GM18499 (cell line): ENCODE results near the gene MTHFD2.
"Not testable (repeated sequence)": the region's sequence is repeated elsewhere in the genome, so short reads cannot be mapped to it uniquely, and the experiment has no call there.

Source experiments
- ATAC-seq: cut with Tn5 transposase; IDR thresholded peaks from one replicate; pipeline ENCODE4 v1.9.1; 2021; ENCODE audit warnings: moderate number of reproducible peaks; ENCODE audit not compliant: insufficient read depth, unreplicated experiment

Gene MTHFD2

GRCh38 chr2:74194799-74195198, 3.6 kb upstream of the MTHFD2 start:
- no peak for ATAC-seq

- ATAC-seq, result no peak
These were observed 1.4 kb upstream of the MTHFD2 start for GRCh38 chr2:74197049-74197448.

- ATAC-seq, result no peak
These were observed 373 bp upstream of the MTHFD2 start for GRCh38 chr2:74198023-74198460.

GRCh38 chr2:74199275-74199701, 873 bp downstream of the MTHFD2 start:
- ATAC-seq, result no peak

- ATAC-seq, result no peak
These were observed 1.5 kb downstream of the MTHFD2 start for GRCh38 chr2:74199871-74200305.

- no peak for ATAC-seq
These were observed 2.8 kb downstream of the MTHFD2 start for GRCh38 chr2:74201196-74201595.

DNA sequence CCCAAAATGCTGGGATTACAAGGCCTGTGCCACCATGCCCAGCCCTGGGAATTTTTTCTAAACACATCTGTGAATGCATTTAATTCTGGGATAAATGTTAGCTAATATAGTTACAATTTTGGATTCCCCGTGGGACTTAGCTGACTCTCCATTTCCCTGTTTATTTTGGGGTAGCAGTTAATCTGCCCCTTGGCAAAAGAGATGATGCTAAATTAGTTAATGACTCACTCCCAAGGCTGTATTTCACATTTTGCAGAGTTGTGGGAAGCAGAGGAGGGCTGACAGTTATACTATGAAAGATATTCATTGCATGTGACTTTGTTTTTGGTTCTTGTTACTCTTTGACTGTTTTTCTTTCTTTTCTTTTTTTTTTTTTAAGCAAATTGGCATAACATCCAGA, 3.2 kb downstream of the MTHFD2 start:
- no peak for ATAC-seq

- no peak for ATAC-seq
These were observed 6.0 kb downstream of the MTHFD2 start for GRCh38 chr2:74204436-74204835.

DNA sequence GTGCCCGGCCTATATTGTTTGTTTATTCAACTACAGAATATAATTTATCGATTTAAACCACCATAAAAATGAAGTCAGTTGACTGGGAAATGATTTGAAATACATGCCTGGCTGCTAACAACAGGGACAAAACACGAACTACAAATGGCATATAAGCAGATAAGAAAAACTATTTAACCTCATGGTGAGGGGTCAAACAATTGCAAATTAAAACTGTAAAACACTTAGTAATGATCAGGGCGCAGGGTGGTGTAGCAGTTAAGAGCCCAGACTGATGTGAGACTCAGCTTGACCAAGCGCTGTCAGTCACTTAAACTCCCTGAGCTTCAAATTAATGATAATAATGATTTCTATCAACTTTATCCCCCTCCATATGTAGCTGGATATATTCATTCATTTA, 6.7 kb downstream of the MTHFD2 start:
- ATAC-seq, result no peak

DNA sequence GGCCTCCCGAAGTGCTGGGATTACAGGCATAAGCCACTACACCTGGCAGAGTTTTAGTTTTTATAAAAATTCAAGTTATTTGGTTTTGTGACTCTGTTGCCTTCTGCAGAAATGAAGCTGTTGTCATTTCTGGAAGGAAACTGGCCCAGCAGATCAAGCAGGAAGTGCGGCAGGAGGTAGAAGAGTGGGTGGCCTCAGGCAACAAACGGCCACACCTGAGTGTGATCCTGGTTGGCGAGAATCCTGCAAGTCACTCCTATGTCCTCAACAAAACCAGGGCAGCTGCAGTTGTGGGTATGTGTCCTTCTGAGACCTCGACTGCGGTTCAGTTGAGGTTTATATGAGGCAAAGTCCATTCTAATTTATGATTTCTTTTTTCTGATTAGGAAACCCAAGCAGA, 7.2 kb downstream of the MTHFD2 start:
- ATAC-seq, result no peak

GRCh38 chr2:74206180-74206688, 7.8 kb downstream of the MTHFD2 start:
- no peak for ATAC-seq

DNA sequence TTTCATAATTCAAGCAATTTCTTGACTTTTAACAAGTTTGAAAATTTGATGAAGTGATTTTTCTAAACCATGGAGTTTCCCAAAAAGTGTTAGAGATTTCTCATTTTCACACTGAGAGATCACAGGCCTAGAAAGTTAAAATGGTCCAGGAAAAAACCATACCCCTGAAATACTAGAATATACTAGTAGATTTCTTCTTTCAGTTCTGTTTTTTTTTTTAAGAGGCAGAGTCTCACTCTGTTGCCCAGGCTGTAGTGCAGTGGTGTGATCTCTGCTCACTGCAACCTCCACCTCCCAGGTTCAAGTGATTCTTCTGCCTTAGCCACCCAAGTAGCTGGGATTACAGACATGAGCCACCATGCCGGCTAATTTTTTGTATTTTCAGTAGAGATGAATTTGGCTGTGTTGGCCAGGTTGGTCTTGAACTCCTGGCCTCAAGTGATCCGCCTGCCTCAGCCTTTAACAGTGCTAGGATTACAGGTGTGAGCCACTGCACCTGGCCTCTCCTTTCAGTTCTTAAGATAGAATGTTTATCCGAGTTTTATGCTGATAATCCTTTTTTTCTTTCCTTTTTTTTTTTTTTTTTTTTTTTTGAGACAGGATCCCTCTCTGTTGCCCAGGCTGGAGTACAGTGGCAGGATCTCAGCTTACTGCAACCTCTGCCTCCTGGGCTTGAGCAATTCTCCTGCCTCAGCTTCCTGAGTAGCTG, 14.4 kb downstream of the MTHFD2 start:
- ATAC-seq, result no peak

DNA sequence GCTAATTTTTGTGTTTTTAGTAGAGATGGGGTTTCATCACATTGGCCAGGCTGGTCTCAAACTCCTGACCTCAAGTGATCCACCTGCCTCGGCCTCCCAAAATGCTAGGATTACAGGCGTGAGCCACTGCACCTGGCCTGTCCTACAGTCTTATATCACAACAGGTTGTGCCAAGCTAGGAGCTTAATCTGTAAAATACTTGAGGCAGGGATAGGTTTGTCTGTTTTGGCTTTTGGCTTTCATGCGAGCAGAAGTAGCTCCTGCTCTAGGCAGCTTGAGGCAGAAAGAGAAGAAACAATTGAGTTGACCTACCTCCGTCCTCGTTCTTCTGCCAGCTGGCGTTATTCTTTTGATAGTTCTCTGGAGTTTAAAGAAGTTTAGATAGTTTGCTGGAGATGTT, 17.4 kb downstream of the MTHFD2 start:
- not testable (repeated sequence) for ATAC-seq

GRCh38 chr2:74216642-74217041, 18.2 kb downstream of the MTHFD2 start:
- no peak for ATAC-seq

DNA sequence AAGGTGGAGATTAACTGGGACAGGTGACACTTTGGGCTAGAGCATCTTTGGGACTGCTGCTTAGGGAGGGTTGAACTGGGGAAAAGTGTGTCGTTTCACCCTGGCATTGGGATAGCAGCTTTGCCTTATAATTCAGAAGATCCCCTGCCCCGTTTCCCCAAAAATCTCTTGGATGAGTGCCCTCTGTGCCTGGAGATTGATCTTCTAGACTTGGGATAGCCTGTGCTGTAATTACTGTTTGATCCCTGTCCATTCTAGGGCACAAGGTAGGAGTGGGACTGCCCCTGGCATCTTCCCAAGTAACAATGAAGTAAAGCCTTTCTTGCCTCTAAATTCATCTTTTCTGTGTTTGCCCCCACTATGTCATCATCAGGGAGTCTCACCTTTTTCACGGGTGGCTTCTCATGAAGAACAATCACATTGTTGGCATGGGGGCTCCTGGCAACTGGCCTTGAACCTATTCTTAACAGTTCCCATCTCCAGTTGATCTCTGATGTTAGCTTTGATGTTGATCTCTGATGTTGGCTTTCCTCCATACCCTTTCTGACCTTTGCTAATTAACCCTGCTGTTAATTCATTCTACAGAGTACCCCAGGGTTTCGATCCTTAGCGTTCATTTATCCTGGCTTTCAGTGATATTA, 21.6 kb downstream of the MTHFD2 start:
- ATAC-seq, result no peak

GRCh38 chr2:74221091-74221490, 22.7 kb downstream of the MTHFD2 start:
- ATAC-seq, result no peak

DNA sequence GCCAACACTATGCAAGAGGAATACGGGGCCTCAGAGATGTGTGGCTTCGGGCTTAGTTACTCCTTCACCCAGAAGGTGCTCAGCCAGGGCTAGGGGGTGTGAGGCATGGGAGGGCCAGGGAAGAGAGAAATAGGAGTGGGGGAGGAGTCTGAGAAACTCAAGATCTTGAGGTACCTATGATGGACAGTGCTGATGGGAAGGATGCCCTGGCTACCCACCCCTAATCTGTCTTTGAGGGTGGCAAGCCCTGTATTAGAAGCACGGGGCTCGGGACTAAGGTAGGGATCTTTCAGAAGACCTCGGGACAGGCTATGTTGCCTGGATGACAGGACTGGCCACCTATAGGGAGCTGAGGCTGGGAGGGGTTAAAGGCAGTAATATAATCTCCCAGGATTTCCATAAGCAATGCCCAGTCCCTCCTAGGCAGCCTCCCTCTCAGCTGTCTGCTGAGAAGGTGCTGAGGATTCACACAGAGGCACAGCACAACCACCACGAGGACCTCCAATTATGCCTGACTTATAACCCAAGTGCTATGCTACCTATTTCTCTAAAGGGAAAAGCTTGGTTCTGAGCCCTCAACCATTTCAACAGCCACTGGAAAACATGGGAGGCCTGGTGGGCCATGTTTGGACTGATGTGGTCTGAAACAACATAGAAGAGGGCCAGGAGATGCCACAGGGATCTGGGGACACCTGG, 23.3 kb downstream of the MTHFD2 start:
- ATAC-seq, result no peak

- no peak for ATAC-seq
These were observed 23.9 kb downstream of the MTHFD2 start for GRCh38 chr2:74222300-74222650.

DNA sequence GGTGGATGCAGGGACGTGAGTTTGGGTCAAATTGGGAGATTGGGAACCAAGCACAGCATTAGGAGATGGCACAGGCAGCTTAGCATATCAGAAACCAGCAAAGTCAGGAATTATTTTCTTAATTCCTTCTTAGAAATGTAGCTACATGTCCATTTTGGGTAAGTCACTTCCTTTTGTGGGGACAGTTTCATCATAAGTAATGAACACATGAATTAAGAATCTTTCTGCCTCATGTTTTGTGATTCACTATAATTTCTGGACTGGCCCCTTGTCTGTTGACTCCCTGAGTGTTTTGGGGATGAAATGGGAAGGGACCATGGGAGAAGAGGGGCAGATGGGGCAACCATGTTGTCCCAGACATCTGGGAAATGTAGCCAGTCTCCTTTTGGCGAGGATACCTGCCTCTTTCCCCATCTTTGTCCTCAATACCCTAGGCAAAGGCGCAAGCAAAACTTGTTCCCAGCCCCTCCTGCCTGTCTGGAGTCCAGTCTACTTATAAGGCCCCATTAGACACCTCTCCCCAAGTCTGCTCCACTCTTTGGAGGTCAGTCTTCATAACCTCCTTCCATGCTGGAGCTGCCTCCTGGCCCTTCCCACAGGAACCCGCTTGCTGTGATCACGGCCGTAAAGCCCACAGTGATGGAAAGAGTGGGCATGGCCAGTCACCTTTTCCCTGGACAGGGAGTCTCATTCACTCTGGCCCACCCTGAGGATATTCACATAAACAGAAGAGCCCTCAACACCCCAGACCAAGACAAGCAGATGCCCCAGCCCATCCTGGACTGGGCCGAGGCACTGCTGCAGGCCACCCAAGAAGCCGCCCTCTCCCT, 25.7 kb downstream of the MTHFD2 start:
- no peak for ATAC-seq

DNA sequence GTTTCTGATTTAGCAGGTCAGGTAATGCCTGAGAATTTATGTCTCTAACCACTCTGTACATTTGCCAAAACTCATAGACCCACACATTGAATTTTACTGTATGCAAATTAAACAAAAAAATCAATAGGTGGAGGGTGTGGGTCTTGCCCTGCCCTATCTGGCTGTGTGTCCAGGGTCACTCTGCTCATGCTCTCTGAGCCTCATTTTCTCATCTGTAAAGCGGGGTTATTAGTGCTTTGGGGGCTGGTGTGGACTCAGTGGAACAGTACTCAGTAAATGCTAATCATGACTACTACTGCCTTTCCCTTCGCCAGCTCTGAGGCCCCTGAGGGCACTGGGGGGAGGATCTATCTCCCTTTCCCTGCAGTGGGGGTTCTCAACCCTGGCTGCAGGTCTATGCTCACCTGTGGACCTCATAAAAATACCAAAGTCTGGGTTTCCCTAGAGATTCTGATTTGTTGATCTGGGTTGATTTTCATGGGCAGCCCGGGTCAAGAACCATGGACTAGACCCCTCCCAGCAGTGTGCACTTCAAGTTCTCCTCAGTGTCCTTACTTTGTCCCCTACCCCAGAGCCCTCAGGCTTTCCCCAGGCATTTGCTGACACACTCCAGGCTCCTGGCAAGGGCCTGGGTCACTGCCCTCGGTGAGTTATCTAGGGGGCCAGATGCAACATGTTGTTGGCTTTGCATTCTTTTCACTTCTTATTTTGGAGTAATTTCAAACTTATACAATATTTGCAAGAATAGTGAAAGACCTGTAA, 27.5 kb downstream of the MTHFD2 start:
- ATAC-seq, result no peak
